Mesothelial cell of epicardium (in vitro differentiated cells): ENCODE measurements around the gene PPP2R5D. TPM values are rescaled to one million over a fixed set of nuclear protein-coding genes. Genes with fewer than 3 reads are reported as not detected.

Experiments
- DNase-seq, 2 experiments: peaks; one replicate each; pipeline ENCODE4 v3.0.0; 2021; ENCODE audit warnings: low spot score in 2 of 2; ENCODE audit not compliant: unreplicated experiment in 2 of 2
- H3K27ac Mint-ChIP-seq: 2 replicates; pipeline ENCODE4 v1.8.0; 2021; ENCODE audit warnings: mixed read lengths
- H3K27me3 Mint-ChIP-seq: 2 replicates; pipeline ENCODE4 v1.8.0; 2021; ENCODE audit warnings: low read depth, mixed read lengths
- H3K36me3 Mint-ChIP-seq: 2 replicates; pipeline ENCODE4 v1.8.0; 2021; ENCODE audit warnings: mixed read lengths
- H3K4me1 Mint-ChIP-seq: 2 replicates; pipeline ENCODE4 v1.8.0; 2021; ENCODE audit warnings: mixed read lengths
- H3K4me3 Mint-ChIP-seq: 2 replicates; pipeline ENCODE4 v1.8.0; 2021; ENCODE audit warnings: mild to moderate bottlenecking, moderate library complexity, mixed read lengths
- H3K9me3 Mint-ChIP-seq: 2 replicates; pipeline ENCODE4 v1.8.0; 2021; ENCODE audit warnings: mixed read lengths
- CTCF ChIP-seq: fragments of 200-600 bp; sonication (generic); IDR thresholded peaks from one replicate; pipeline ENCODE4 v1.5.0; 2021; ENCODE audit warnings: antibody characterized with exemption; ENCODE audit not compliant: unreplicated experiment
- total RNA-seq: library from RNA; stranded (reverse); gene quantifications from 3 replicates; pipeline ENCODE4 v1.2.1, GENCODE V29; 2021

PPP2R5D gene
- total RNA-seq, 1 donor from 2014 or later = 46.2 TPM

- DNase-seq = no peak
- Mint-ChIP-seq H3K36me3 (peaks cover 16% of the 10 kb centered on the region), H3K9me3 (no peaks in the 10 kb centered on the region), H3K4me1 (peaks cover 21% of the 10 kb centered on the region), H3K27me3 (no peaks in the 10 kb centered on the region), H3K4me3 (no peak overlapping the region), H3K27ac (no peak overlapping the region)
- no peak for TF ChIP-seq CTCF
Measured at GRCh38 chr6:43019152-43019551, 34.8 kb downstream of the PPP2R5D start.

- TF ChIP-seq CTCF = no peak
- peaks cover 13% of the 10 kb centered on the region for H3K4me1 Mint-ChIP-seq
- H3K36me3 Mint-ChIP-seq = peaks cover 19% of the 10 kb centered on the region
- peak overlapping the region; percentile 95 for H3K4me3 Mint-ChIP-seq
- no peaks in the 10 kb centered on the region for H3K27me3 Mint-ChIP-seq
- peak overlapping the region; percentile 68 for H3K27ac Mint-ChIP-seq
- H3K9me3 Mint-ChIP-seq = no peaks in the 10 kb centered on the region
- DNase-seq = no peak
Measured at GRCh38 chr6:43020052-43020705, 35.8 kb downstream of the PPP2R5D start.

GRCh38 chr6:43020847-43021246 is 36.5 kb downstream of the PPP2R5D start:
- peak overlapping the region; percentile 95 for H3K4me3 Mint-ChIP-seq

GRCh38 chr6:43021270-43022047 is 37.1 kb downstream of the PPP2R5D start, which contains the start of gene RRP36:
Gene RRP36, plus strand, starts transcription at chr6:43021623. Its CDS starts 32 bp downstream, at chr6:43021655.
- Mint-ChIP-seq H3K4me3 (peak within 1 kb of the TSS; percentile 95), H3K36me3 (peaks cover 24% of the 10 kb centered on the region), H3K9me3 (no peaks in the 10 kb centered on the region)

More at GRCh38 chr6:43020847-43021246, 36.5 kb downstream of the PPP2R5D start:
- peaks cover 10% of the 10 kb centered on the region for H3K4me1 Mint-ChIP-seq
- TF ChIP-seq CTCF = no peak
- no peaks in the 10 kb centered on the region for H3K9me3 Mint-ChIP-seq
- peak overlapping the region; percentile 77 for H3K27ac Mint-ChIP-seq
- no peak for DNase-seq
- H3K27me3 Mint-ChIP-seq = no peaks in the 10 kb centered on the region
- peaks cover 22% of the 10 kb centered on the region for H3K36me3 Mint-ChIP-seq

GRCh38 chr6:43024436-43024835 is 40.1 kb downstream of the PPP2R5D start:
- DNase-seq = no peak
- H3K27me3 Mint-ChIP-seq = no peaks in the 10 kb centered on the region
- H3K36me3 Mint-ChIP-seq = peaks cover 20% of the 10 kb centered on the region
- TF ChIP-seq CTCF = no peak
- H3K4me3 Mint-ChIP-seq = no peak overlapping the region
- no peaks in the 10 kb centered on the region for H3K9me3 Mint-ChIP-seq
- peak overlapping the region; percentile 20 for H3K27ac Mint-ChIP-seq
- H3K4me1 Mint-ChIP-seq = peaks cover 2% of the 10 kb centered on the region

More at GRCh38 chr6:43021270-43022047, 37.1 kb downstream of the PPP2R5D start, which contains the start of gene RRP36:
- Mint-ChIP-seq H3K4me1 (peaks cover 4% of the 10 kb centered on the region), H3K27me3 (no peaks in the 10 kb centered on the region), H3K27ac (peak within 1 kb of the TSS; percentile 96)
- DNase-seq = peak; percentile 54 to 79
- no peak for TF ChIP-seq CTCF
